Uterus (tissue), 2 donors: ENCODE measurements around the gene PSMG3.

ENCODE experiments used
- POLR2A ChIP-seq, 2 donors: fragments of 450-650 bp; IDR thresholded peaks; one replicate each; pipeline ENCODE4 v1.6.1; 2016; ENCODE audit warnings: antibody characterized with exemption in 2 of 2, mild to moderate bottlenecking in 1 of 2, moderate library complexity in 1 of 2
- TF ChIP-seq, protein P1 (sequence below), 4 experiments: fragments of 200-600 bp in 2 of 4; fragments of 450-650 bp in 2 of 4; sonication (generic) in 2 of 4; IDR thresholded peaks; one replicate each; pipeline ENCODE4 v1.5.1; 2016 to 2019; ENCODE audit warnings: antibody characterized with exemption in 4 of 4, mild to moderate bottlenecking in 2 of 4, moderate library complexity in 1 of 4

DNA sequence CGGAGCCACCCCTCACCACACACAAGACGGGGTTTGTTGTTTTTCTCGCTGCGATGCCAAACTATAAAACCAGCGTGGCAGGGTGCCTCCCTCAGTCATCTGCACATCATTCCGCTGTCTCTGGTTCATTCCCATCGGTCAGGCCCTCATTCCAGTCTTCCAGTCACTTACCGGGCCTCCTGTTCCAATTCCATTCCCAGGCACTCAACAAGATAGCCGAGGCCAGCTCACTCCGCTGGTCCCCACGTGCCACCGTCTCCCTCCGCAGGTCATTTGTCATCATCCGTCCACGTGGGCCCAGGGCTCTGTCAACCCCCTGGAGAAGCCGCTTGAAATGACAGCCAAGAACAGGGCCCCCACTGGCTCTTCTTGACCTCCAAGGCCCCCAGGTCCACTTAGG lies 7.7 kb downstream of the PSMG3 start:
- TF ChIP-seq POLR2A (IDR thresholded peaks at IDR 0.05), result no peak
- TF ChIP-seq, protein P1, sequence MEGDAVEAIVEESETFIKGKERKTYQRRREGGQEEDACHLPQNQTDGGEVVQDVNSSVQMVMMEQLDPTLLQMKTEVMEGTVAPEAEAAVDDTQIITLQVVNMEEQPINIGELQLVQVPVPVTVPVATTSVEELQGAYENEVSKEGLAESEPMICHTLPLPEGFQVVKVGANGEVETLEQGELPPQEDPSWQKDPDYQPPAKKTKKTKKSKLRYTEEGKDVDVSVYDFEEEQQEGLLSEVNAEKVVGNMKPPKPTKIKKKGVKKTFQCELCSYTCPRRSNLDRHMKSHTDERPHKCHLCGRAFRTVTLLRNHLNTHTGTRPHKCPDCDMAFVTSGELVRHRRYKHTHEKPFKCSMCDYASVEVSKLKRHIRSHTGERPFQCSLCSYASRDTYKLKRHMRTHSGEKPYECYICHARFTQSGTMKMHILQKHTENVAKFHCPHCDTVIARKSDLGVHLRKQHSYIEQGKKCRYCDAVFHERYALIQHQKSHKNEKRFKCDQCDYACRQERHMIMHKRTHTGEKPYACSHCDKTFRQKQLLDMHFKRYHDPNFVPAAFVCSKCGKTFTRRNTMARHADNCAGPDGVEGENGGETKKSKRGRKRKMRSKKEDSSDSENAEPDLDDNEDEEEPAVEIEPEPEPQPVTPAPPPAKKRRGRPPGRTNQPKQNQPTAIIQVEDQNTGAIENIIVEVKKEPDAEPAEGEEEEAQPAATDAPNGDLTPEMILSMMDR (IDR thresholded peaks at IDR 0.05), result no peak
